ENCODE results near the gene OGG1.

The OGG1 gene

GRCh38 chr3:9727041-9727595 lies 22.6 kb upstream of the OGG1 start:
- Histone ChIP-seq H3K36me3 (ENCODE audit: control insufficient read depth, insufficient read depth, low read length) (no peaks in the 10 kb centered on the region), H3K27ac (ENCODE audit: insufficient read depth, low read depth, low read length, poor library complexity, severe bottlenecking) (no peak overlapping the region), H3K4me1 (ENCODE audit: control insufficient read depth, insufficient read depth, low read length) (no peaks in the 10 kb centered on the region), H3K4me3 (ENCODE audit: insufficient read depth, low read depth, low read length) (no peak overlapping the region), H3K27me3 (ENCODE audit: control insufficient read depth, insufficient read depth, low read length, poor library complexity, severe bottlenecking) (no peaks in the 10 kb centered on the region), H3K9me3 (ENCODE audit: control insufficient read depth, low read length) (no peaks in the 10 kb centered on the region)
- WGBS, 2 experiments: 11 to 22% methylated on average over 11 of the region's 11 CpGs

- H3K27ac ChIP-seq (ENCODE audit: insufficient read depth, low read depth, low read length, poor library complexity, severe bottlenecking): no peak overlapping the region
- WGBS, 2 experiments: 89 to 91% methylated on average over 2 of the region's 2 CpGs
- no peaks in the 10 kb centered on the region for H3K36me3 ChIP-seq (ENCODE audit: control insufficient read depth, insufficient read depth, low read length)
- H3K4me1 ChIP-seq (ENCODE audit: control insufficient read depth, insufficient read depth, low read length): peaks cover 5% of the 10 kb centered on the region
- H3K9me3 ChIP-seq (ENCODE audit: control insufficient read depth, low read length): no peaks in the 10 kb centered on the region
- no peaks in the 10 kb centered on the region for H3K27me3 ChIP-seq (ENCODE audit: control insufficient read depth, insufficient read depth, low read length, poor library complexity, severe bottlenecking)
- no peak overlapping the region for H3K4me3 ChIP-seq (ENCODE audit: insufficient read depth, low read depth, low read length)
Observed at GRCh38 chr3:9727743-9728142, 22.0 kb upstream of the OGG1 start.

- no peaks in the 10 kb centered on the region for H3K27me3 ChIP-seq (ENCODE audit: control insufficient read depth, insufficient read depth, low read length, poor library complexity, severe bottlenecking)
- no peak overlapping the region for H3K27ac ChIP-seq (ENCODE audit: insufficient read depth, low read depth, low read length, poor library complexity, severe bottlenecking)
- no peak overlapping the region for H3K4me3 ChIP-seq (ENCODE audit: insufficient read depth, low read depth, low read length)
- H3K4me1 ChIP-seq (ENCODE audit: control insufficient read depth, insufficient read depth, low read length): peaks cover 9% of the 10 kb centered on the region
- no peaks in the 10 kb centered on the region for H3K9me3 ChIP-seq (ENCODE audit: control insufficient read depth, low read length)
- 90 to 91% methylated on average over 10 of the region's 10 CpGs for WGBS, 2 experiments
- peaks cover 3% of the 10 kb centered on the region for H3K36me3 ChIP-seq (ENCODE audit: control insufficient read depth, insufficient read depth, low read length)
Observed at GRCh38 chr3:9729419-9729818, 20.3 kb upstream of the OGG1 start.

GRCh38 chr3:9730657-9731205 lies 19.0 kb upstream of the OGG1 start:
- H3K36me3 ChIP-seq (ENCODE audit: control insufficient read depth, insufficient read depth, low read length): peaks cover 8% of the 10 kb centered on the region
- 5% methylated on average over 16 of the region's 17 CpGs for WGBS, 2 experiments
- no peaks in the 10 kb centered on the region for H3K27me3 ChIP-seq (ENCODE audit: control insufficient read depth, insufficient read depth, low read length, poor library complexity, severe bottlenecking)
- H3K4me1 ChIP-seq (ENCODE audit: control insufficient read depth, insufficient read depth, low read length): peaks cover 9% of the 10 kb centered on the region
- H3K9me3 ChIP-seq (ENCODE audit: control insufficient read depth, low read length): no peaks in the 10 kb centered on the region
- H3K4me3 ChIP-seq (ENCODE audit: insufficient read depth, low read depth, low read length): peak overlapping the region; percentile 94
- H3K27ac ChIP-seq (ENCODE audit: insufficient read depth, low read depth, low read length, poor library complexity, severe bottlenecking): no peak overlapping the region

- H3K36me3 ChIP-seq (ENCODE audit: control insufficient read depth, insufficient read depth, low read length): peaks cover 12% of the 10 kb centered on the region
- H3K27ac ChIP-seq (ENCODE audit: insufficient read depth, low read depth, low read length, poor library complexity, severe bottlenecking): peak within 1 kb of the TSS; percentile 98
- H3K27me3 ChIP-seq (ENCODE audit: control insufficient read depth, insufficient read depth, low read length, poor library complexity, severe bottlenecking): no peaks in the 10 kb centered on the region
- WGBS, 2 experiments: 0% methylated on average over 88 of the region's 88 CpGs
- H3K9me3 ChIP-seq (ENCODE audit: control insufficient read depth, low read length): no peaks in the 10 kb centered on the region
- H3K4me3 ChIP-seq (ENCODE audit: insufficient read depth, low read depth, low read length): peak within 1 kb of the TSS; percentile 94
- H3K4me1 ChIP-seq (ENCODE audit: control insufficient read depth, insufficient read depth, low read length): peaks cover 9% of the 10 kb centered on the region
Observed at GRCh38 chr3:9731206-9732079, 18.3 kb upstream of the OGG1 start, which contains the start of gene BRPF1. Gene BRPF1, plus strand, starts transcription at chr3:9731735. Its CDS starts 2,406 bp downstream, at chr3:9734141.

GRCh38 chr3:9732080-9732739 lies 17.5 kb upstream of the OGG1 start:
- 6 to 7% methylated on average over 41 of the region's 41 CpGs for WGBS, 2 experiments
- Histone ChIP-seq H3K36me3 (ENCODE audit: control insufficient read depth, insufficient read depth, low read length) (peaks cover 16% of the 10 kb centered on the region), H3K9me3 (ENCODE audit: control insufficient read depth, low read length) (no peaks in the 10 kb centered on the region)

GRCh38 chr3:9732740-9733115 lies 17.0 kb upstream of the OGG1 start:
- H3K27ac ChIP-seq (ENCODE audit: insufficient read depth, low read depth, low read length, poor library complexity, severe bottlenecking): no peak overlapping the region
- peak overlapping the region; percentile 94 for H3K4me3 ChIP-seq (ENCODE audit: insufficient read depth, low read depth, low read length)
- peaks cover 9% of the 10 kb centered on the region for H3K4me1 ChIP-seq (ENCODE audit: control insufficient read depth, insufficient read depth, low read length)
- 78% methylated on average over 7 of the region's 7 CpGs for whole genome bisulfite sequencing, 2 experiments
- no peaks in the 10 kb centered on the region for H3K9me3 ChIP-seq (ENCODE audit: control insufficient read depth, low read length)
- H3K36me3 ChIP-seq (ENCODE audit: control insufficient read depth, insufficient read depth, low read length): peaks cover 21% of the 10 kb centered on the region
- no peaks in the 10 kb centered on the region for H3K27me3 ChIP-seq (ENCODE audit: control insufficient read depth, insufficient read depth, low read length, poor library complexity, severe bottlenecking)

More at GRCh38 chr3:9732080-9732739, 17.5 kb upstream of the OGG1 start:
- H3K4me1 ChIP-seq (ENCODE audit: control insufficient read depth, insufficient read depth, low read length): peaks cover 9% of the 10 kb centered on the region
- peak overlapping the region; percentile 94 for H3K4me3 ChIP-seq (ENCODE audit: insufficient read depth, low read depth, low read length)
- peak overlapping the region; percentile 98 for H3K27ac ChIP-seq (ENCODE audit: insufficient read depth, low read depth, low read length, poor library complexity, severe bottlenecking)
- H3K27me3 ChIP-seq (ENCODE audit: control insufficient read depth, insufficient read depth, low read length, poor library complexity, severe bottlenecking): no peaks in the 10 kb centered on the region

GRCh38 chr3:9736831-9737230 lies 12.9 kb upstream of the OGG1 start:
- Histone ChIP-seq H3K4me1 (ENCODE audit: control insufficient read depth, insufficient read depth, low read length) (peaks cover 9% of the 10 kb centered on the region), H3K27ac (ENCODE audit: insufficient read depth, low read depth, low read length, poor library complexity, severe bottlenecking) (no peak overlapping the region), H3K36me3 (ENCODE audit: control insufficient read depth, insufficient read depth, low read length) (peaks cover 58% of the 10 kb centered on the region), H3K9me3 (ENCODE audit: control insufficient read depth, low read length) (no peaks in the 10 kb centered on the region), H3K27me3 (ENCODE audit: control insufficient read depth, insufficient read depth, low read length, poor library complexity, severe bottlenecking) (no peaks in the 10 kb centered on the region), H3K4me3 (ENCODE audit: insufficient read depth, low read depth, low read length) (no peak overlapping the region)
- WGBS, 2 experiments: 92 to 98% methylated on average over 2 of the region's 2 CpGs

- Histone ChIP-seq H3K9me3 (ENCODE audit: control insufficient read depth, low read length) (no peaks in the 10 kb centered on the region), H3K27ac (ENCODE audit: insufficient read depth, low read depth, low read length, poor library complexity, severe bottlenecking) (no peak overlapping the region), H3K4me3 (ENCODE audit: insufficient read depth, low read depth, low read length) (no peak overlapping the region), H3K4me1 (ENCODE audit: control insufficient read depth, insufficient read depth, low read length) (no peaks in the 10 kb centered on the region), H3K36me3 (ENCODE audit: control insufficient read depth, insufficient read depth, low read length) (peaks cover 78% of the 10 kb centered on the region), H3K27me3 (ENCODE audit: control insufficient read depth, insufficient read depth, low read length, poor library complexity, severe bottlenecking) (no peaks in the 10 kb centered on the region)
- 95 to 96% methylated on average over 15 of the region's 15 CpGs for WGBS, 2 experiments
Observed at GRCh38 chr3:9739181-9739580, 10.6 kb upstream of the OGG1 start.

- H3K27me3 ChIP-seq (ENCODE audit: control insufficient read depth, insufficient read depth, low read length, poor library complexity, severe bottlenecking): no peaks in the 10 kb centered on the region
- H3K4me3 ChIP-seq (ENCODE audit: insufficient read depth, low read depth, low read length): no peak overlapping the region
- H3K27ac ChIP-seq (ENCODE audit: insufficient read depth, low read depth, low read length, poor library complexity, severe bottlenecking): no peak overlapping the region
- 93% methylated on average over 1 of the region's 1 CpG; no CpG with 5 or more reads in 1 of the 2 experiments for WGBS, 2 experiments
- no peaks in the 10 kb centered on the region for H3K9me3 ChIP-seq (ENCODE audit: control insufficient read depth, low read length)
- no peaks in the 10 kb centered on the region for H3K4me1 ChIP-seq (ENCODE audit: control insufficient read depth, insufficient read depth, low read length)
- peaks cover 86% of the 10 kb centered on the region for H3K36me3 ChIP-seq (ENCODE audit: control insufficient read depth, insufficient read depth, low read length)
Observed at GRCh38 chr3:9742560-9742959, 7.2 kb upstream of the OGG1 start.

Measured in ectodermal cell (in vitro differentiated cells).